ENCODE measurements around the gene SLC16A11. TPM values are rescaled to one million over a fixed set of nuclear protein-coding genes. Genes with fewer than 3 reads are reported as not detected.

The SLC16A11 gene
- total RNA-seq, 2 experiments from 2014 or later, result 1.2 to 1.7 TPM

DNA sequence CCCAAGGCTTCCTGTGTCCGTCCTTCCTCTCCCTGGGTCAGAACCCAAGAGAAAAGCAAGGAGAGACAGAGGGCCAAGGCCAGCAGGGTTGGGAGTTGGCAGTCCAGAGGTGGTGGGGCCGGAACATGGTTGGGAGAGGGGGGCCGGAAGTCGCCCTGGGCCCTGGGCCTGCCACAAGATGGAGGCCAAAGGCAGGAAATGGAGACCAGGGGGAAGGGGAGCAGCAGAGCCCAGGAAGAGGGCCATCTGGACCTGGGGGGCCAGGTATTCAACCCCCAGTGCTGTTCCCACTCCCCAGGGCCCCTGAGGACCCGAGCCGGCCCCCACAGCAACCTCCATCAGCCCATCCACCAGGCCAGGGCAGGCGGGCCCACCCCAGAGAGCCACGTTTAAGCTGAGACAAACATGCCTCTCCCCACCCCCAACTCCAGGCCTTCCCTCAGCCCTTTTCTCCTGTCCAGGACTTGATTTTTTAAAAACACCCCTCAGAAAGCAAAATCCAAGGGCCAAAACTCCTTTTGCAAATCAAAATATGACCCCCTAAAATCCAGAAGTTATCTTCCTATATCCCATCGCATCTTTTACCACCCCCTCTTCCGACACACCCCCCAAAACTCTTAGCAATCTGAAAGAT, 25.4 kb downstream of the SLC16A11 start:
- ATAC-seq (ENCODE audit: low read depth), result no peak
- no peak for DNase-seq
- peaks cover 11% of the 10 kb centered on the region for H3K36me3 Mint-ChIP-seq
- peak overlapping the region; percentile 81 for H3K27ac Mint-ChIP-seq
- no peaks in the 10 kb centered on the region for H3K9me3 Mint-ChIP-seq
- POLR2A ChIA-PET, result interaction anchor here (0.6 kb wide), 1 partner anchor 17 kb away, joined by 4 read pairs; the partner anchor contains the start of gene SLC16A13
- H3K27me3 Mint-ChIP-seq, result no peaks in the 10 kb centered on the region
- H3K4me1 Mint-ChIP-seq, result peaks cover 65% of the 10 kb centered on the region
- peak overlapping the region; percentile 69 for H3K4me3 Mint-ChIP-seq

DNA sequence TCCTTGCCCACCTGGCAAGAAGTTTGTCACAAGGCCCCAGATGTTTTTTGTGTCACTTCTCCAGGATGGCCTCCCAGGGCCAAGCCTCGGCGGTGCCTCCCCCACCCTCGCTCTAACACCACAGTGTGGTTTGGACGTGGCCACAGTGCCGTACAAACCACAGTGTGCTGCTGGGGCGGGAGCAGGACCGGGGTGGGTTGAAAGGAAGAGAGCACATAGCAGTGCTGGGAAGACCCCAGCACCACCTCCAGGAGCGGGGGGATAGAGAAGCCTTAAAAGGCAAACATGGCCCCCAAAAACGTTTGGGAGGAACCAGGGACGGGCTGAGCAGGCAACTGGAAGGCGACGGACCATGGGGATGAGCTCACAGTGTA, 26.1 kb downstream of the SLC16A11 start:
- peaks cover 61% of the 10 kb centered on the region for H3K4me1 Mint-ChIP-seq
- H3K4me3 Mint-ChIP-seq, result peak overlapping the region; percentile 69
- POLR2A ChIA-PET, result interaction anchor here (4.4 kb wide), 1 partner anchor 18 kb away, joined by 41 read pairs; the partner anchor contains the start of gene SLC16A13
- no peaks in the 10 kb centered on the region for H3K27me3 Mint-ChIP-seq
- H3K9me3 Mint-ChIP-seq, result no peaks in the 10 kb centered on the region
- peak; percentile 61 for DNase-seq
- peaks cover 12% of the 10 kb centered on the region for H3K36me3 Mint-ChIP-seq
- peak overlapping the region; percentile 81 for H3K27ac Mint-ChIP-seq
- ATAC-seq (ENCODE audit: low read depth), result no peak

GRCh38 chr17:7016886-7017826, 26.7 kb downstream of the SLC16A11 start:
- H3K9me3 Mint-ChIP-seq, result no peaks in the 10 kb centered on the region
- POLR2A ChIA-PET, result interaction anchor here (4.4 kb wide), 1 partner anchor 19 kb away, joined by 41 read pairs; the partner anchor contains the start of gene SLC16A13

DNA sequence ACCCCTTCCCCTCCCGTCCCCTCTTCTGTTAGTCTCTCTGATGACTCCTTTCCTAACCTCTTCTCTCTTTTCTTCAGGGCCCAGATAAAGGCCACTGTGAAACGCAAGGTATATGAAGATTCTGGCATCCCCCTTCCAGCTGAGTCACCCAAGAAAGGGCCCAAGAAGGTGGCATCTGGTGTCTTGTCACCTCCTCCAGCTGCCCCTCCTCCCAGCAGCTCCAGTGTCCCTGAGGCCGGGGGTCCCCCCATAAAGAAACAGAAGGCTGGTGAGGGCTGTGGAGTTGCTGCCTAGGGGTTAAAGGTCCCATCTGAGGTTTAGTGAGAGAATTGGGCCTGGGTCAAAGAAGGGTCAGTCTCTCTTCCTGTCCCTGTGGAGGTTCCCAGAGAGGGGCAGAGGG, 27.5 kb downstream of the SLC16A11 start:
- H3K4me3 Mint-ChIP-seq, result peak overlapping the region; percentile 93
- H3K9me3 Mint-ChIP-seq, result no peaks in the 10 kb centered on the region
- POLR2A ChIA-PET, result interaction anchor here (1.8 to 4.4 kb wide), 2 partner anchors 12 to 20 kb away, joined by 8 to 41 read pairs; partner anchors contain the start of gene SLC16A13
- no peak for DNase-seq
- H3K27ac Mint-ChIP-seq, result peak overlapping the region; percentile 97
- peaks cover 12% of the 10 kb centered on the region for H3K36me3 Mint-ChIP-seq
- no peak for ATAC-seq (ENCODE audit: low read depth)
- no peaks in the 10 kb centered on the region for H3K27me3 Mint-ChIP-seq
- peaks cover 55% of the 10 kb centered on the region for H3K4me1 Mint-ChIP-seq

More at GRCh38 chr17:7016886-7017826, 26.7 kb downstream of the SLC16A11 start:
- H3K36me3 Mint-ChIP-seq, result peaks cover 12% of the 10 kb centered on the region
- peak overlapping the region; percentile 69 for H3K4me3 Mint-ChIP-seq
- peak overlapping the region; percentile 97 for H3K27ac Mint-ChIP-seq
- DNase-seq, result no peak
- ATAC-seq (ENCODE audit: low read depth), result no peak
- H3K27me3 Mint-ChIP-seq, result no peaks in the 10 kb centered on the region
- peaks cover 57% of the 10 kb centered on the region for H3K4me1 Mint-ChIP-seq

DNA sequence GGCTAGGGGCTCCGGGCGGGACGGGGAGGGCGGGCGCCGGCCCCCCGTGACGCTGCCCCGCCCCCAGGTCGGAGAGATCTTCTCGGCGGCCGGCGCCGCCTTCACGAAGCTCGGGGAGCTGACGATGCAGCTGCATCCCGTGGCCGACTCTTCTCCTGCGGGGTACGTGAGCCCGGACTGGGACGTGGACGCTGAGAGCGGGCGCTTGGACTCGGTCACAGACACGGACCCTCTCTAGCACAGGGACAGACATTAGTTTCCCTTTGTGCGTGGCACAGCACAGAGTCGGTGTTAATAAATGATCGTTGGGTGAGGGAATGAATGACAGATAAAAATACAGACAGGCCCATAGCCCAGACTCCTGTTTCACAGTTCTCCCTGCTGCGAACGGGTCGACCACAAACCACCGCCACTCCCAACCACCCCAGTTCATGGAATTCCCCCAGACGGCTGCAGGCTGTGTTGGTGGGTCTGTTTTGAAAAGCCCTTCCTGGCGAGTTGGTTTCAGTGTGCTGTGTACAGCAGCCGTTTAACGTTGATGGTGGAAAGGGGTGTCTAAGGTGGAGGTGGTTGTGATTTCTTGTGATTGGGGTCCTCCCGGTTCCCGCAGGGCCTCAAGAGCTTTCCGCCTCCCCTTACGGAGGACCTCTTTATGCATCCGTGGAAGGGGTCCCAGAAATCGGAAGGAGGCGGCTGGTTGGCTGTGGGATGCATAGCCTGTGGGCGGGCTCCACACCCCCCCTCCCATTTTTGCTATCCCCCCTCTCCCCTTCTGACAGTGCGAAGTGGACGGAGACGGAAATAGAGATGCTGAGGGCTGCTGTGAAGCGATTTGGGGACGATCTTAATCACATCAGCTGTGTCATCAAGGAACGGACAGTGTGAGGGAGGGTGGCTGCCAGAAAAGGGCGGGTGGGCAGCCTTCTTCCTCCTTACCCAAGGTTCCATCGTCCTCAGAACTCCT, 28.6 kb downstream of the SLC16A11 start:
- POLR2A ChIA-PET, result interaction anchor here (0.6 to 4.4 kb wide), 8 partner anchors 8 to 374 kb away, joined by 3 to 41 read pairs (median 6); partner anchors contain the start of genes BCL6B and SLC16A13
- ATAC-seq (ENCODE audit: low read depth) (peak; percentile 13), DNase-seq (peak; percentile 75)
- Mint-ChIP-seq H3K36me3 (peaks cover 12% of the 10 kb centered on the region), H3K27ac (peak overlapping the region; percentile 97), H3K27me3 (no peaks in the 10 kb centered on the region), H3K9me3 (no peaks in the 10 kb centered on the region), H3K4me3 (peak overlapping the region; percentile 93), H3K4me1 (peaks cover 56% of the 10 kb centered on the region)

DNA sequence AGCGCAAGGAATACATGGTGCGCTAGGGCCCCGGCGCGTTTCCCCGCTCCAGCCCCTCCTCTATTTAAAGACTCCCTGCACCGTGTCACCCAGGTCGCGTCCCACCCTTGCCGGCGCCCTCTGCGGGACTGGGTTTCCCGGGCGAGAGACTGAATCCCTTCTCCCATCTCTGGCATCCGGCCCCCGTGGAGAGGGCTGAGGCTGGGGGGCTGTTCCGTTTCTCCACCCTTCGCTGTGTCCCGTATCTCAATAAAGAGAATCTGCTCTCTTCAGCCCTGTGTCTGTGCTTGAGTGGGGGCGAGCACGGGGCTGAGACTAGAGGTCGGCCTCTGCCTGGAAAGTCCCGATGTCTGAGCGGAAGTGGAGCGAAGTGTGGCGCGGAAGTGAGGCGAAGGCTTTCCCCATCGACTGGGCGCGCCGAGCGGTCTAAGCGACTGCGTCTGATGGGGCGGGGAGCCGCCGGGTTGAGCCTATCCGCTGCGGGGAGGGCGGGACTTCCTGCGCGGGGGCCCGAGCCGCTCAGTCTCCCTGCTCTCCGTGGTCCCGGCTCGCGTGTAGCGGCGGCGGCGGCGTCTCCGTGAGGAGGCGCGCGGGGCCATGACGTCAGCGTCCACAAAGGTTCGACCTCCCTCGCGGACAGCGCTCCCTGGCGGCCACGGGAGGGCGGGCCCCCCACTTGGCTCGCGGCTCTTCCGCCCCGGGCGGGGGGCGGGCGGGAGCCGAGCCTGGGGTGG, 29.5 kb downstream of the SLC16A11 start:
- Mint-ChIP-seq H3K4me1 (peaks cover 60% of the 10 kb centered on the region), H3K27me3 (no peaks in the 10 kb centered on the region), H3K36me3 (peaks cover 15% of the 10 kb centered on the region), H3K27ac (peak overlapping the region; percentile 99), H3K9me3 (no peaks in the 10 kb centered on the region), H3K4me3 (peak overlapping the region; percentile 96)
- DNase-seq, result peak; percentile 98
- ATAC-seq (ENCODE audit: low read depth), result peak; percentile 87
- POLR2A ChIA-PET, result interaction anchor here (1.0 to 4.4 kb wide), 9 partner anchors 8 to 27 kb away, joined by 3 to 41 read pairs (median 8); partner anchors contain the start of genes BCL6B and SLC16A13

GRCh38 chr17:7011942-7012254, 32.0 kb downstream of the SLC16A11 start:
- Mint-ChIP-seq H3K4me3 (peak overlapping the region; percentile 96), H3K4me1 (peaks cover 47% of the 10 kb centered on the region), H3K27ac (peak overlapping the region; percentile 99), H3K36me3 (peaks cover 13% of the 10 kb centered on the region), H3K9me3 (no peaks in the 10 kb centered on the region), H3K27me3 (no peaks in the 10 kb centered on the region)
- ATAC-seq (ENCODE audit: low read depth) (no peak), DNase-seq (no peak)
- POLR2A ChIA-PET, result interaction anchor here (0.7 to 3.4 kb wide), 5 partner anchors 11 to 232 kb away, joined by 3 to 21 read pairs (median 4); partner anchors contain the start of genes BCL6B and SLC16A13

DNA sequence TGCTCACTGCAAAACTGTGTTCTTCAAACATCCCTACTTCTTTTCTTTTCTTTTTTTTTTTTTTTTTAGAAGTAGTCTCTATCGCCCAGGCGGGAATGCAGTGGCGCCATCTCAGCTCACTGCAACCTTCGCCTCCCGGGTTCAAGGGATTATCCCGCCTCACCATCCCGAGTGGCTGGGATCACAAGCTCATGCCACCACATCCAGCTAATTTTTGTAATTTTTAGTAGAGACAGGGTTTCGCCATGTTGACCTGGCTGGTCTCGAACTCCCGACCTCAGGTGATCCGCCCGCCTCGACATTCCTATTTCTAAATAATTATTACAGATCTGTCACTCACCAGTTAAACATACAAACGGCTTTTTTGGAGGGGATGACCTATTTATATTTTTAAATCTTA, 32.5 kb downstream of the SLC16A11 start:
- peaks cover 43% of the 10 kb centered on the region for H3K4me1 Mint-ChIP-seq
- DNase-seq (no peak), ATAC-seq (ENCODE audit: low read depth) (no peak)
- H3K4me3 Mint-ChIP-seq, result peak overlapping the region; percentile 96
- POLR2A ChIA-PET, result interaction anchor here (0.7 to 3.4 kb wide), 2 partner anchors 11 to 15 kb away, joined by 4 to 21 read pairs; partner anchors contain the start of gene BCL6B
- H3K27ac Mint-ChIP-seq, result peak overlapping the region; percentile 99
- H3K27me3 Mint-ChIP-seq, result no peaks in the 10 kb centered on the region
- H3K9me3 Mint-ChIP-seq, result no peaks in the 10 kb centered on the region
- H3K36me3 Mint-ChIP-seq, result peaks cover 13% of the 10 kb centered on the region

DNA sequence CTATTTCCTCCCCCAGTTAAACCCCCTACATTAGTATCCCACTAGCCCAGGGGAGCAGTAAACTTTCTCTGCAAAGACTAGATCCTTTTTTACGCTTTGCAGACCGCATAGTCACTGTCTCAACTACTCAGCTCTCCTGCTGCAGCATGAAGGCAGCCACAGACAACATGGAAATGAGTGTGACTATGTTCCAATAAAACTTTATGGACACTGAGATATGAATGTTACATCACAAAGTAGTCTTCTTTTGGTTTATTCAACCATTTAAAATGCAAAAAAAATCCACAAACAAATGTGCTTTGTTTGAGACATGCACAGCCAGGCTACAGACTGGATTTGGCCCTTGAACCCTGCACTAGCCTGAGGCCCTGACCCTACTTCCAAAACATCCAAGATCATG, 33.4 kb downstream of the SLC16A11 start:
- Mint-ChIP-seq H3K27ac (no peak overlapping the region), H3K4me1 (peaks cover 34% of the 10 kb centered on the region), H3K4me3 (peak overlapping the region; percentile 96), H3K9me3 (no peaks in the 10 kb centered on the region), H3K27me3 (no peaks in the 10 kb centered on the region), H3K36me3 (peaks cover 13% of the 10 kb centered on the region)
- ATAC-seq (ENCODE audit: low read depth), result no peak
- POLR2A ChIA-PET, result interaction anchor here (1.9 to 3.4 kb wide), 2 partner anchors 12 to 25 kb away, joined by 4 to 21 read pairs; partner anchors contain the start of genes BCL6B and SLC16A13
- no peak for DNase-seq

- H3K4me3 Mint-ChIP-seq, result no peak overlapping the region
- POLR2A ChIA-PET, result interaction anchor here (1.2 kb wide), 2 partner anchors 28 to 93 kb away, joined by 3 to 6 read pairs; no protein-coding TSS in a partner anchor
- ATAC-seq (ENCODE audit: low read depth) (no peak), DNase-seq (no peak)
- H3K4me1 Mint-ChIP-seq, result peaks cover 26% of the 10 kb centered on the region
- H3K27me3 Mint-ChIP-seq, result no peaks in the 10 kb centered on the region
- no peak overlapping the region for H3K27ac Mint-ChIP-seq
- peaks cover 5% of the 10 kb centered on the region for H3K36me3 Mint-ChIP-seq
- no peaks in the 10 kb centered on the region for H3K9me3 Mint-ChIP-seq
Observed at GRCh38 chr17:7007143-7007542, 36.7 kb downstream of the SLC16A11 start.

DNA sequence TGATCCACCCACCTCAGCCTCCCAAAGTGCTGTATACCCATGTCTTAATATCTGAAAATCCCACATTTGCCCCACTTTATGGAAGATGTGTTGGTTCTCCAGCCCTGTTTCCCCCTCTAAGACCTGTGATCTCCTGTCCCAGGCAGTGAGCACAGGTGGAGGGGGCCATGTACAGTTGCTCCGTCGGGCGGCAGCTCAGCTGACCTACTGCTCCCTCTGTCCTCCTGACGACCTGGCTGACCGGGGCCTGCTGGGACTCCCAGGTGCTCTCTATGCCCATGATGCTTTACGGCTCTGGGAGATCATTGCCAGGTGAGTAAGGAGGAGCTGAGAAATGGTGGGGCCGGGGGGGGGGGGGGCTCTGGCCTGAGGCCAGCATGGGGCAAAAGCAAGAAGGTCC, 38.2 kb downstream of the SLC16A11 start:
- peaks cover 10% of the 10 kb centered on the region for H3K36me3 Mint-ChIP-seq
- no peaks in the 10 kb centered on the region for H3K27me3 Mint-ChIP-seq
- H3K27ac Mint-ChIP-seq, result no peak overlapping the region
- POLR2A ChIA-PET, result interaction anchor here (0.6 to 1.2 kb wide), 3 partner anchors 29 to 91 kb away, joined by 3 to 6 read pairs (median 4); no protein-coding TSS in a partner anchor
- no peak for ATAC-seq (ENCODE audit: low read depth)
- DNase-seq, result no peak
- H3K9me3 Mint-ChIP-seq, result no peaks in the 10 kb centered on the region
- no peak overlapping the region for H3K4me3 Mint-ChIP-seq
- H3K4me1 Mint-ChIP-seq, result peaks cover 23% of the 10 kb centered on the region

Data from activated naive CD8-positive, alpha-beta T cell treated with anti-CD3 and anti-CD28 coated beads, Interleukin-2, amount 10 ng/mL, durations not matched to agents 7 days and 5 days (primary cell).